NOMO-1 treated with DMSO at 0.1 percent for 48 hours (cell line): Measurements from ENCODE around the gene CUX1.
A peak's percentile ranks its signal among the peaks of the same experiment; 100 is the strongest.
"Not testable (repeated sequence)": the region's sequence is repeated elsewhere in the genome, so short reads cannot be mapped to it uniquely, and the experiment has no call there.

Source experiments
- DNase-seq: peaks from one replicate; lab custom pipeline; 2025; ENCODE audit not compliant: unreplicated experiment; lab: John Stamatoyannopoulos, UW

The CUX1 gene

DNA sequence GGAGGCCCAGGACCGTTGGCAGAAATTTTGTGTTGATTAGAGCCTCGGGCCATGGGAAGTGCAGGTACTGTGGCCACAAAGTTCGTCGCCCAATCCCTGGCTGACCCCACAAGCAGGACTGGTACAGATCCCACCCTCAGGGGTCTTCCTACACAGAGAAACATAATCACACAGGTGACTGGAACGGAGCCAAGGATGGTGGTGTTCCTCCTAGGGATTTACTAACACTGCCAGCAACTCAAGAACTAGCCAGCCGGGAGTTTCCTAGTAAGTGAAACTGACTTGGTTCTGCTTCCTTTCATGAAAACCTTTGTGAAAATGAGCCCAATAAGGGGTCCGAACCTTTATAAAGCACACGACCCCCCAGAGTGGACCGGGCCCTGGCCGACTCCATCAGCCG, 5.7 kb downstream of the CUX1 start:
- no peak for DNase-seq

DNA sequence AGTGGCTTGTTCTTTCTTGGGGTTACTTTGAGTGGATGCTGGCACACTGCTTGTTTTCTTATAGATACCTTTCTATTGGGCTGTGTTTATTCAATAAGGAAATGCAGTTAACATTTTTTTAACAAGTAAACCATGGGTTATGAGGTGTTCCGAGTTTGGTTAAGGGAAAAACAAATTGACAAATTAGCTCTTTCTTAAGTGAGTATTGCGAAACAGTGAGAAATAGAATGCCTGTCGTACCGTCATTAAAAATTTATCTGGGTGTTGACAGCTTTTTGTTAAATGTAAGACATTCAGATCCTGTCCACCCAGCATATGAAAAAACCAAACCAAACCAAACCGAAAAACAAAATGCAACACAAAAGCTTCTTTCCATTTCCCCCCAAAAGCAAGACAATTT, 6.2 kb downstream of the CUX1 start:
- DNase-seq: peak; percentile 33

DNA sequence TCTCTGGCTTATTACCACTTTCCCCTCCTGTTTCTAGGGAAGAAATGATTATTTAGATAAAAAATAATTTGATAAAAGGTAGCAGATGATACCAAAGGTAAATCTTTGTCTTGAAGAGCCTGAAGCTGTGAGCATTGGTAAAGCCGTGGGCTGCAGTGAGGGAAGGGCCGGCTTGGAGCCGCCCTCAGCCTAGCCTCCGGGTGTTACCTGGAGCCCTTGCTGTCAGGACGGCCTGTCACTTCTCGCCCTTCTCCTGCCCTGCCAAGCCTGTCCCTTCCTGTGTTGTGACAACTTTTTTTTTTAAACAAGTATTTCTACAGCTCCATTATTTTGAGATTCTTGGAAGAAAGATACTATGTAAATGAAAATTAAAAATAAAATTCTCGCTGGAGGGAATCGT, 7.0 kb downstream of the CUX1 start:
- no peak for DNase-seq

DNA sequence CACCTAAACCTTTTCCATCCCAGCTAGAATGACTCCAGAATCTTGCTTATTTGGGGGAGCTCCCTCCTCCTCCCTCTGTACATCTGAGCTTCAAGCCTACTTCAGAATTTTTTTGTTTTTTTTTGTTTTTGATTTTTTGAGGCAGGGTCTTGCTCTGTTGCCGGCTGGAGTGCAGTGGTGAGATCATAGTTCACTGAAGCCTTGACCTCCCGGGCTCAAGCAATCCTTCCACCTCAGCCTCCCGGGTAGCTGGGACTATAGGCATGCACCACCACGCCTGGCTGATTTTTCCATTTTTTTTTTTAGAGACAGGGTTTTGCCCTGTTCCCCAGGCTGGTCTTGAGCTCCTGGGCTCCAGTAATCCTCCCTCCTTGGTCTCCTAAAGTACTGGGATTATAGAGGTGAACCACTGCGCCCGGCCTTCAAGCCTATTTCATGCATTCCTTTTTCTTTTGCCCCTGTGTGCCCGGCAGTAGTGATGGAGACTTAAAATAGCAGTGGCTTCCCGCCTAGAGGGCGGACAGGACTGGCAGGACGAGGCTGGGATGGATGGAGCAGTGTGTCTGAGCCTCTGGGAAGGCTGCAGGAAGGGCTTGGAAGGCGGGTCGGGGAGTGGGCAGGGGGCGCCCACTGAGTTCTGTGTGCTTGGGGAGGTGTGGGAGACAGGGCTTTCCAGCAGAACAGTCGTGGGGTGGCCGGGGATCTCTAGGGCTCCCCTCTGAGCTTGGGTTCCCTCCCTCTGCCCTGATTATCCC, 8.8 kb downstream of the CUX1 start:
- DNase-seq: no peak

DNA sequence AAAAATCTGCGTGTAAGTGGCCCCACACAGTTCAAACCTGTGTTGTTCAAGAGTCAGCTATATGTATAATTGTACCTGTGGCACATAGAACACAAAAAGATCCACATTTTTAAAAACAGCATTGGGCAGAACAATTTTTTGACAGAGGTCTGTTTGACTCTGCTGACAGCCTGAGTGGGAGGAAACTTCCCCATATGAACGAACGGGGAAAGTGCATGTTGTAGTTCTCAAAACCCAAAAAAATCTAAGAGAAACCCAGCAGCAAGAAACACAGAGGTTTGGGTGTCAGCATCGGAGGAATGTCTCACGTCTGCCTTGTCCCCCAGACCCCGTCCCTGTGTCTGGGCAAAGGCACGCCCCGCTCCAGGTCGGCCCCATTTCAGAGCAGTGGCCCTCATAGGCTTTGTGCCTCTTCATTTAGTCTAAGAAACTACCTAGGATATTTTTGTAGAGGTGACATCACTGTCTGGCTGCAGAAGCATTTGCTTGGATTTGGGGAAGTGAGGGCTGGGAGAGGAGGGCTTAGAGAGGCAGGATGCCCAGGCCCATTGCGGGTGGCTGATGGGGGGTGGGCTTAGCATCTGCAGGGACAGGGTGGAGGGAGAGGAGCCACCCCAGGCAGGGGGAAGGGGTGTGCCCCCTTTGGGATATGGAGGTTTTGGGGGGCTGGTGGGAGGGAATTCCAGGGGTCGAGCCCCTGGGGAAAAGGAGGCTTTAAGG, 11.0 kb downstream of the CUX1 start:
- no peak for DNase-seq

DNA sequence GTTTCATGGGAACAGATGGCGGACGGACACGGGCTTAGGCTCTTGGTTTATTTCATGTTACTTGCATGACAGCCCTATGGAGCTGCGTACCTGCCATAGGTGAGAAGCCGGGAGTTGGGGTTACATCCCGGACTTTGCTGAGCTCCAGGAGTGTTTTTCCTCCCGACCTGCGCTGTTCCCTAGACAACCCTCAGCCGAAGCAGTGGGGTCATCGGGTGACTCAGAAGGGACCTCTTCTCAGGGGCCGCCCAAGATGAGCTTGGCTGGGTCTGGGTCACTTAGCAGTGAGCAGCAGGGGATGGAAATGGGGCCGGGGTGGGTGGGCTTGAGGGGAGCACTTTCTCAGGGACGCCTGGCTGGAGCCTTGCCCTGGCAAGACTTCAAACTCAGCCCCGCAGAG, 11.9 kb downstream of the CUX1 start:
- no peak for DNase-seq

DNA sequence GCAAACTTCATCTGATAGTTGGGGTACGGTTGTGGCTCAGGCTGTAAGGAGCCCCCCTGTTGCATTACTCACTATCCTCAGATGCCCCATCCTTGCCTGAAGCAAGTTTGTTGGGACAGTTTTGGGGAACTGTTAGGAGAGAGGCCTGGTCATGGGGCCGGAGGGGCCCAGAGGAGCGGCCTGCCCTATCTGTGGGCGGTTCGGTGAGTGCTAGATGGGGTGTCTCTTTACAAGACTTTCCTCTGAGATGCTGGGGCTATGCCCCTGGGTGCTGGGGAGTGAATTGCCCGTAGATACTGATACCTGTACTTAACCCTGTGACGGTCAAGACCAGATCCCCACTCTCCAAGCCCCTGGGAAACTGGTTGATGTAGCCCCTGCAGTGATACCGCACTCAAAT, 12.4 kb downstream of the CUX1 start:
- DNase-seq: no peak

DNA sequence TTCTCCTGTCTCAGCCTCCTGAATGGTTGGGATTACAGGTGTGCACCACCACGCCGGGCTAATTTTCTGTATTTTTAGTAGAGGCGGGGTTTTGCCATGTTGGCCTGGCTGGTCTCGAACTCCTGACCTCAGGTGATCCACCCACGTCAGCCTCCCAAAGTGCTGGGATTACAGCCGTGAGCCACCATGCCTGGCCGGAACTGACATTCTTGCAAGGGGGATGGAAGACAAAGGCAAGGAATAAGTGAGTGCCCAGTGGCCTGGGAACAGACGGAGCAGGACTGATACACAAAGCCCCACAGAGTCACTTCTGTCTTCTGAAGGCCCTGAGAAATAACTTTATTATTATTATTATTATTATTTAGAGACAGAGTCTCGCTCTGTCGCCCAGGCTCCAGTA, 14.0 kb downstream of the CUX1 start:
- not testable (repeated sequence) for DNase-seq

DNA sequence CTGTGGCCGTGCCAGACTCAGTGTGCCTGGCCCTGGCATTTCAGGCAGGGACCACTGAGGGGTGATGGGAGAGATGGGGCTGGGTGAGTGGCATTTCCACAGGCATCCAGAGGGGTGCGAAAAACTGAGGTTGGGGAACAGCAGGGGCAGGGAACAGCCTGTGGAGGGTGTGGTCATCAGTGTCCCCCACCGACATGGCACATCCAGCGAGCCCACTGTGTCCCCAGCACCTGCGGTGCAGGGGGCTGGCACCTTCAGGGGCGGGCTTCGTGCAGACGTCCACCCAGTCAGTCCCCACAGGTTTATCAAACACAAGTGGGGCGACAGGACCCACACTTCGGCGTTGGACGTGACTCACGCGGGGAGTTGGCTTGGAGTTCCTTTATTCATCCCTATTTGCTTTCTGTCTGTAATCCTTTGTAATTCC, 14.8 kb downstream of the CUX1 start:
- no peak for DNase-seq

DNA sequence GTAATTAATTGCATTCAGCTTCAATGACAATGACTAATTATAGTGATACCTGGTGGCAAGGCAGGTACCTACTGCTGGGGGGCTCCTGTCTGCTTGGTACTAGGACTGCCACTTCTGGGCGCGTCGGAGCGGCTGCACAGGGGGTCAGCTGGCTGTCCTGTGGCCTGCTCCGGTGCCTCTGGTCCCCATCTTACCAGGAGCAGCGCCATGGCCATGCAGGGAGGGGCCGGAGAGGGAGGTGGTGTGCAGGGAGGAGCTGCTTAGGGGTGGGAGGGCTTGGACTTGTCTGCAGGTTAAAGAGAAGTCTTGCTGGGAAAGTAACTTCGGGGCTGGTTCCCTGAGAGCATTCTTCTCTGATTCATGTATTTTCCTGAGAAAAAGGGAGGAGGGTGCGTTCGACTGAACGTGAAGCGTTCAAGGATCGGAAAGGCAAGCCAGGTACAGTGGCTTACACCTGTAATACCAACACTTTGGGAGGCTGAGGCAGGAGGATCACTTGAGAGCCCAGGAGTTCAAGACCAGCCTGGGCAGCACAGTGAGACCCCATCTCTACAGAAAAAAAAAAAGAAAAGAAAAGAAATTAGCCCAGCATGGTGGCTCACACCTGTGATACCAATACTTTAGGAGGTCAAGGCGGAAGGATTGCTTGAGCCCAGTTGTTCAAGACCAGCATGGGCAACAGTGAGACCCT, 15.4 kb downstream of the CUX1 start:
- no peak for DNase-seq

DNA sequence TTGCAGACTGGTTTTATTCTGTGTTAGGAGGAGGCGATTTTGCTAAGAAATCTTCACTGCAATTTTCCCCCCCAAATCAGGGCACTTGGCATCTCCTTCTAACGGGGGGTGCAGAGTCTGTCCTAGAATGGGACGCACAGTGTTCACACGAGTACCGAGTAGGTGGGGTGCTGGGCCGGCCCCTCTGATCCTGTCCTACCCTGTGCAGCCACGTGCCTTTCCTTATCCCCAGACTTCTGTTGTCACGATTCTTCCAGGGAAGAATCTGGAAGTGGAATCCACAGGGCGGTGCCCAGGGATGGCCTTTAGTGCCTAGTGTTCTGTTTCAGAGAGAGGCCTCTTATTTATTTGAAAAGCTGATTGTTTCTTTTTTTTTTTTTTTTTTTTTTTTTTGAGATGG, 16.4 kb downstream of the CUX1 start:
- DNase-seq: no peak

DNA sequence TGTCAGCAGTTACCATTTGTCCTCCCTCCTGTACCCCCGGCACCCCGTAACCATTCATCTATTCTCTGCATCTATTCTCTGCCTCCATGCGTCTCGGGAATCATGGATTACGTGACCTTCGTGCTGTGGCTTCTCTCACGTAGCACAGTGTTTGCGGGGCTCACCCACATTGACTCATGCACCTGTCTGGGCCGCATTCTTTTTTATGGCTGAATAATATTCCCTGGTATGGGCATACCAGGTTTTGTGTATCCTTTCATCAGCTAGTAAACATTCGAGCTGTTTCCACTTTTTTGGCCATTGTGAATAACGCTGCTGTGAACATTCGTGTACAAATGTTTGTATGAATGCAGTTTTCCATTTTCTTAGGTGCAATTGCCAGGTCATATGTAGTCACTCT, 17.7 kb downstream of the CUX1 start:
- DNase-seq: no peak

DNA sequence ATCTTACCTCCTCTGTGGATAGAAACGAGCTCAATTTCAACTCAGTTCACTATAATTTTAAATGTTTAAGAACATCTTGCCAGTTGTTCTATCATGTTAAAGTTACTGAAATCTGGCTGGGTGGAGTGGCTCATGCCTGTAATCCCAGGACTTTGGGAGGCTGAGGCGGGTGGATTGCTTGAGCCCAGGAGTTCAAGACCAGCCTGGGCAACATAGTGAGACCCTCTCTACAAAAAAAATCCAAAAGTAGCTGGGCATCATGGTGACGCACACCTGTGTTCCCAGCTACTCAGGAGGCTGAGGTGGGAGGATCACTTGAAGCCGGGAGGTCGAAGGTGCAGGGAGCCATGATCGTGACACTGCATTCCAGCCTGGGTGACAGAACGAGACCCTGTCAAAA, 20.0 kb downstream of the CUX1 start:
- not testable (repeated sequence) for DNase-seq

DNA sequence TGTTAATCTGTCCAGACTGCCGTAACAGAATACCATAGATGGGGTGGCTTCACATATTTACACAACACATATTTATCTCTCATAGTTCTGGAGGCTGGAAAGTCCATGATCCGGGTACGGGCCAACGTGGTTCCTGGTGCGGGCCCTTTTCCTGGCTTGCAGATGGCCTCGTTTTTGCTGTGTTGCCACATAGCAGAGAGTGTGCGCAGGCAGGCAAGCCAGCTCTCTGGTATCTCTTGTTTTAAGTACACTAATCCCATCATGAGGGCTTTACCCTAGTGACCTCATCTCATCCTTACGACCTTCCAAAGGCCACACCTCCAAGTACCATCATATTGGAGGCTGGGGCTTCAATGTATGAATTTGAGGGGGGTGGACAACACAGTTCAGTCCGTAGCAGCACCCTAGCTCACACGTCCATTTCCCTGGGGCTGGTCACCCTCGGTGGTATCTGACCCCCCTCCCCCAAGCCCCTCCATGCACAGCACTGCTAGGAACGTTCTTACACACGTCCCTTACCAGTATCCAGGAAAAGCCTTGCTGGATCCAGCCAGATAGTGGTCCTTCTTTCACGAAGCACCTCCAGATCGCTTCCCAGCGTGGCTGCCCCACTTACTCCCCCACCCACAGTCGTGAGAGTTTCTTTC, 21.5 kb downstream of the CUX1 start:
- DNase-seq: no peak

DNA sequence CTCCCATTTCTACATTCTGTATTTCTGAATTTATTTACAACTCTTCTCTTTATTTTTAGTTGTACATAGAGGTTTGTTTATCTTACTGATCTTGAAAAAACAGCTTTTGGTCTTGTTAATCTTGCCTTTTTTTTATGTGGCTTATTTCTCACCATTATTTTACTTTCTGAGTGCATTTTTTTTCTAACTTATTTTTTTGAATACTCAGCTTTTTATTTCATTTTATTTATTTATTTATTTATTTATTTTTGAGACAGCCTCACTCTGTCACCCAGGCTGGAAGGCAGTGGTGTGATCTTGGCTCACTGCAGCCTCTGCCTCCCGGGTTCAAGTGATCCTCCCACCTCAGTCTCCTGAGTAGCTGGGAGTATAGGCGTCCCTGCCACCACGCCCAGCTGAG, 23.9 kb downstream of the CUX1 start:
- no peak for DNase-seq

DNA sequence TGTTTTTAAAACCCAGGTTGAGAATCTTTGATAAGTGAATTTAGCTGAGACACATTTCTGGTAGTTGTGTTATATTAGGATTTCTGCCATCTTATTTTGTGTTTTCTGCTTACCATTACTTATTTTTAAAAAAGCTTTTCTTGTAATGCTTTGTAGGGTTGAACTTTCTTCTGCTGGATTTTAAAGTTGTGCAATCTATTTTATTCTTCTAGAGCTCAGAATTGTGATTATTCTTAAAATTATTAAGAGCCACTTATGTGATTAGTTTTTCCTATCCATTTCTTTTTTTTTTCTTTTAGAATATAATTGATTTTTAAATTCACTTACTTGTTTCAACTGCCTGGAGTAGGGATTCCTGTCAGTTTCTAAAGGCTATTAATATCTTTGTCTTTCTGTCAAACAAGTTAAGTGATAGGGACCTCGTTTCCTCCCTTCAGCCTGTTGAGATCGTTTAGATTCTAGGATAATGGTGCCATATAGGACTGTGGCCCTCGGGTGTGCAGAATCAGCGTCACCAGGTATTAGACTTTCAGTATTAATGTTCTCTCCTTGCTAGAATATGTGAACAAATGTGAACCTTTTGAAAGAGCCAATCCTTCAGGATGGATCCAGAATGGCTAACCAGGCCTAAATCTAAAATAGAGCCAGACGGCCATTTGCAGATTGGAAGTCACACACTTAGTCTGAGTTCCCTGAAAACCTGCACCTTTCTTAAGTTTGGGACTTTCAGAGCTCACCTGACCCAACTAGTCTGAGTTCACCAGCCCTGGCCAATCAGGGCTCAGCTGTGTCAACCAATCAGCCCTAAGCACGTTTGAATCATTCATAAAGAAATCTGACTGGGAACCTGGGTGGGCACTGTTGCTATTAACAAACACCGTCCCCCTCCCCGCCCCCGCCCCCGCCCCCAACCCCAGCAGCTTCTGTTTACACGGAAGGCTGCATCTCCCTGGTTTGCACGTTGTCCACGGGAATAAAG, 26.2 kb downstream of the CUX1 start:
- no peak for DNase-seq

DNA sequence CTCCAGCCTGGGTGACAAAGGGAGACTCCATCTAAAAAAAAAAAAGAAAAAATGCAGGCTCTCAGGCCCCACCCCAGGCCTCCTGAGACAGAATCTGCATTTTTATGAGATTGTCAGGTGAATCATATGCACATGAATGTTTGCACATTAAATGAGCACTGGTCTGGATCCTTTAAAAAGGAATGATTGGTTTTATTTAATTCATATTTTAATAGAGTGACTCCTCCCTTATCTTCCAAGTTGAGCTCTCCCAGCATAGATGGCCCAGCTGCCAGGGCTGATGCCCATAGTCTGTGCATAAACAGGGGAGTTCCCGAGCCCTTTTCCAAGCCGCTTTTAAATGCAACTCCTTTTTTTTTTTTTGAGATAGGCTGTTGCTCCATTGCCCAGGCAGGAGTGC, 28.5 kb downstream of the CUX1 start:
- no peak for DNase-seq

DNA sequence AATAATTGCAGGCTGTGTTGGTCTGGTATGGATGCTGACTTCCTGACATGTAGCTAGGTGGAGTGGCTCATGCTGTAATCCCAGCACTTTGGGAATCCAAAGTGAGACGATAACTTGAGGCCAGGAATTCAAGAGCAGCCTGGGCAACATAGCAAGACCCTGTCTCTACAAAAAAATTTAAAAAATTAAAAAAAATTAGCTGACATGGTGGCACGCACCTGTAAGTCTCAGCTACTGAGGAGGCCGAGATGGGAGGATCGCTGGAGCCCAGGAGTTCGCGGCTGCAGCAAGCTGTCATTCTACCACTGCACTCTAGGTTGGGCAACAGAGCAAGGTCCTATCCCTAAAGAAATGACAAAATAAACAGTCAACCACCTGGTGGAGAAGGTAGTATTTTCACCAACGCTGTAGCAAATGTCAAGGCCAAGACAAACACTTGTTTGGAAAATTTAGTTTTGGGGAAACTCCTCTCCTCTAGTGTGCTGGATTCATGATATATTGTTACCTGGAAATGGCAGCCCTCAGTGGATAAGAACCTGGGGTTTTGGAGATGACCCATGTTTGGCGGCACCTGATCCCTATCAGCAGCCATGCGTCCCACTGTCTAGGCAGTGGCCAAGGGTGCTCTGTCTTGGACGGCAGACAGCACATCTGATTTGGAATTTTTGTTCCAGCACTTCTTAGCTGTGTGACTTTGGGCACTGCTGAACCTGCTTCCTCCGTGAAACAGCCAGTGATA, 29.5 kb downstream of the CUX1 start:
- DNase-seq: no peak

DNA sequence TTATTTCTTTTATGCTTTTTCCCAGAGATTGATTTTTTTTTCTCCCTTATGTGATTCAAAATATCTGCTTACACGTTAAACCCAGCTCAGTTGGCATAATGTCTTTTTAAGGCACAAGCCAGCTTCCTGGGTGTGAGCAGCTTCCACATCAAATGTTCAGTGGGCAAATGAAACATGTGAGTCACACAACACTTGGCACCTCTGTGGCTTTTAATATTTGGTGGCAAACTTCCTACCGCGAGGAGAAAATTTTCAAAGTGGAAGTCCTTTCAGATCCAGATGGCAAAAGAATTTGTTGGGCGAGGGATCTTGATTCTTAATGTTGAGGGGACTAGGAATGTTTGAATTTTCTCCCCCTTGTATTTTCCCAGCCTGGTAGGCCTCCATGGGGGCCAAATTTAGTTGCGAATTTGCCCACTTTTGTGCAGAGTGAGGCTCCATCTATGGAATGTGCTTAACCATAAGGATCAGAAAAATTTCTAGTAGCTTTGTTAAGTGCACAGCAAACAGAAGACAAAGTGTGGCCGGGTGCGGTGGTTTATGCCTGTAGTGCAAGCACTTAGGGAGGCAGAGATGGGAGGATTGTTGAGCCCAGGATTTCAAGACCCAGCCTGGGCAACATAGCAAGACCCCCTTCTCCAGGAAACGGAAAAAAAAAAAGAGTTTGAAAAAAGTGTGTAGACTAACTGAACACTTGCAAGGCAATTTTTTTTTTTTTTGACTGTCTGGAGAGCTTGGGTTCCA, 31.0 kb downstream of the CUX1 start:
- no peak for DNase-seq
